Calu3 (cell line): ENCODE data around the gene CBARP. TPM values are rescaled to one million over a fixed set of nuclear protein-coding genes. Genes with fewer than 3 reads are reported as not detected.

ENCODE experiments used
- BruUV-seq: library from RNA; stranded (reverse); fragments of 400-500 nt; replicated peaks from 2 replicates; lab custom pipeline; 2021; lab: Mats Ljungman, UMichigan
- CTCF ChIA-PET: fragments of 300-600 bp; sonication (Branson Sonifier 250); formaldehyde crosslinking; loops from one replicate; lab custom pipeline; 2022; ENCODE audit warnings: antibody characterized with exemption; lab: Charles Lee
- DNase-seq: peaks from one replicate; pipeline ENCODE4 v3.0.0; 2022
- H3K27ac Mint-ChIP-seq: one replicate; pipeline ENCODE4 v1.8.0; 2022; ENCODE audit warnings: mixed read lengths; ENCODE audit not compliant: unreplicated experiment
- H3K27me3 Mint-ChIP-seq: one replicate; pipeline ENCODE4 v1.8.0; 2022; ENCODE audit warnings: mixed read lengths; ENCODE audit not compliant: unreplicated experiment
- H3K36me3 Mint-ChIP-seq: one replicate; pipeline ENCODE4 v1.8.0; 2022; ENCODE audit warnings: mild to moderate bottlenecking, moderate library complexity, mixed read lengths; ENCODE audit not compliant: insufficient read depth, unreplicated experiment
- H3K4me1 Mint-ChIP-seq: one replicate; pipeline ENCODE4 v1.8.0; 2022; ENCODE audit warnings: mild to moderate bottlenecking, low read depth, mixed read lengths; ENCODE audit not compliant: unreplicated experiment
- H3K4me3 Mint-ChIP-seq: one replicate; pipeline ENCODE4 v1.8.0; 2022; ENCODE audit warnings: mild to moderate bottlenecking, low read depth, moderate library complexity, mixed read lengths; ENCODE audit not compliant: unreplicated experiment
- H3K9me3 Mint-ChIP-seq: one replicate; pipeline ENCODE4 v1.8.0; 2022; ENCODE audit warnings: low read depth, mixed read lengths; ENCODE audit not compliant: unreplicated experiment
- CTCF ChIP-seq: fragments of 200-600 bp; IDR thresholded peaks from one replicate; pipeline ENCODE4 v1.8.0; 2022; ENCODE audit warnings: antibody characterized with exemption; ENCODE audit not compliant: unreplicated experiment
- intact Hi-C: fragments of 100-400 bp; cut with micrococcal nuclease; formaldehyde crosslinking; loops from one replicate; pipeline ENCODE4 v1.10.0; 2022; ENCODE audit not compliant: unreplicated experiment
- total RNA-seq: library from RNA; stranded (reverse); gene quantifications from 2 replicates; pipeline ENCODE4 v1.2.3, GENCODE V29; 2022

The CBARP gene
- total RNA-seq, 1 experiment from 2014 or later: 4.2 TPM

GRCh38 chr19:1275976-1276627 lies 38.3 kb upstream of the CBARP start:
- BruUV-seq: TSS peak; percentile 11
- H3K4me1 Mint-ChIP-seq: peaks cover 5% of the 10 kb centered on the region
- H3K27me3 Mint-ChIP-seq: no peaks in the 10 kb centered on the region
- peak overlapping the region; percentile 73 for H3K4me3 Mint-ChIP-seq
- peaks cover 66% of the 10 kb centered on the region for H3K36me3 Mint-ChIP-seq
- DNase-seq: no peak
- CTCF ChIA-PET: no interaction called here
- no peaks in the 10 kb centered on the region for H3K9me3 Mint-ChIP-seq
- no peak for TF ChIP-seq CTCF
- intact Hi-C loops: no loop called here
- H3K27ac Mint-ChIP-seq: peak overlapping the region; percentile 65

GRCh38 chr19:1275260-1275975 lies 37.6 kb upstream of the CBARP start, which contains the start of gene FAM174C:
FAM174C (plus strand) TSS chr19:1275530; CDS start chr19:1275550, 20 bp downstream.
- intact Hi-C loops: no loop called here

GRCh38 chr19:1274852-1275259 lies 37.1 kb upstream of the CBARP start:
- intact Hi-C loops: no loop called here
- Mint-ChIP-seq H3K27me3 (no peaks in the 10 kb centered on the region), H3K4me1 (peaks cover 17% of the 10 kb centered on the region), H3K27ac (peak overlapping the region; percentile 52), H3K36me3 (peaks cover 77% of the 10 kb centered on the region), H3K4me3 (peak overlapping the region; percentile 73), H3K9me3 (no peaks in the 10 kb centered on the region)
- TF ChIP-seq CTCF: no peak
- DNase-seq: no peak
- BruUV-seq: no TSS peak
- CTCF ChIA-PET: interaction anchor here (0.6 to 1.0 kb wide), 2 partner anchors 17 to 30 kb away, joined by 5 to 9 read pairs; no protein-coding TSS in a partner anchor

More at GRCh38 chr19:1275260-1275975, 37.6 kb upstream of the CBARP start, which contains the start of gene FAM174C:
- DNase-seq: peak; percentile 90
- H3K27me3 Mint-ChIP-seq: no peaks in the 10 kb centered on the region
- BruUV-seq: no TSS peak
- CTCF ChIA-PET: interaction anchor here (0.6 to 1.0 kb wide), 2 partner anchors 16 to 31 kb away, joined by 5 to 9 read pairs; no protein-coding TSS in a partner anchor
- peaks cover 12% of the 10 kb centered on the region for H3K4me1 Mint-ChIP-seq
- H3K9me3 Mint-ChIP-seq: no peaks in the 10 kb centered on the region
- H3K36me3 Mint-ChIP-seq: peaks cover 73% of the 10 kb centered on the region
- H3K27ac Mint-ChIP-seq: peak within 1 kb of the TSS; percentile 65
- peak within 1 kb of the TSS; percentile 73 for H3K4me3 Mint-ChIP-seq
- no peak for TF ChIP-seq CTCF

- Mint-ChIP-seq H3K4me3 (peak overlapping the region; percentile 73), H3K36me3 (peaks cover 75% of the 10 kb centered on the region), H3K27me3 (no peaks in the 10 kb centered on the region), H3K27ac (peak overlapping the region; percentile 52), H3K9me3 (no peaks in the 10 kb centered on the region), H3K4me1 (peaks cover 18% of the 10 kb centered on the region)
- BruUV-seq: no TSS peak
- no peak for TF ChIP-seq CTCF
- intact Hi-C loops: no loop called here
- CTCF ChIA-PET: no interaction called here
- DNase-seq: no peak
Observed at GRCh38 chr19:1274081-1274851, 36.5 kb upstream of the CBARP start.
